A673 (cell line): ENCODE results near the gene PPP1R12A.
"Not testable (repeated sequence)": the region's sequence is repeated elsewhere in the genome, so short reads cannot be mapped to it uniquely, and the experiment has no call there.

Experiments
- CTCF ChIP-seq: fragments of 300-800, 200-600 bp; sonication (generic); conservative IDR thresholded peaks from 2 replicates; pipeline ENCODE4 v1.5.1; 2017; ENCODE audit warnings: low read depth, mild to moderate bottlenecking, antibody characterized with exemption, low read length, moderate library complexity, mixed read lengths
- EZH2 ChIP-seq: fragments of 200-600 bp; sonication (generic); IDR thresholded peaks from 2 replicates; pipeline ENCODE4 v1.6.1; 2017; ENCODE audit warnings: borderline replicate concordance, low read depth, mild to moderate bottlenecking, mixed read lengths, antibody characterized with exemption, low read length; ENCODE audit not compliant: poor library complexity, severe bottlenecking

- TF ChIP-seq CTCF, EZH2: not testable (repeated sequence)
These were observed 7.9 kb upstream of the PPP1R12A start for GRCh38 chr12:79942846-79943245.
